ENCODE results near the gene GPR183. TPM values are rescaled to one million over a fixed set of nuclear protein-coding genes. Genes with fewer than 3 reads are reported as not detected.

The GPR183 gene
- total and polyA plus RNA-seq, 10 of the 15 experiments (the other 5 are each of a cell fraction or from before 2014, with no cell fraction given), result 134 to 669 (median 225) TPM

DNA sequence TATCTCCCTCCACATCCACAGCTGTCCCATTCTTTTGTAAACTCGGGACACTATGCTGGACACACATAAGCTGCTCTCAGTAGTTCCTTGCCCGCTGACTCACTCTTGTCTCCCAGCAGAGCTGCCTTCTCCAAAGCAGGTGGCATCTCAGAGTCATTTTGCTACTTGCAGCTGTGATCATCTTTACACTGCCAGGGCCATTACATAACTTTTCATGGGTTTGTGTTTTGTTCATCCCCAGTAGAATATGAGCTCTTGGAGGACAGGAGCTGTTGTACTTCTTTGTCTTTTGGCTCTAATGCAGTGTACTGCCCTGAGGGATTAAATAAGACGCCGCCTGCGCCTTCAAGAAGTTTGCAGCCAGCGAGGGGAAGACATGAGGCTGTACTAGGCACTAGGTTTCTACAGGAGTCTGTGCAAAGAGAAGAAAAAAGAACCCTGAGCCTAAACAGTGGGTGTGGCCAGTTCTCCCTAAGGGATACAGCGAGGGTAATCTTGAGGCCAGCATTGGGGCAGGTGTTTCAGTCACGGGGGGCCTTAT, 40.8 kb upstream of the GPR183 start (continued):
- TF ChIP-seq NFIC (IDR thresholded peaks at IDR 0.05; ENCODE audit: low read depth, low read length), result peak; percentile 68; the same call in 1 of the 2 replicates
- TF ChIP-seq CHD4 (IDR thresholded peaks at IDR 0.05), result no peak
- 0 out of 2 replicates have a peak, but pooled peaks have one; percentile 35 for TF ChIP-seq BCL11A (IDR thresholded peaks at IDR 0.05; ENCODE audit: low read depth, low read length)
- no peak for TF ChIP-seq HCFC1 (IDR thresholded peaks at IDR 0.05; ENCODE audit: low read length)
- TF ChIP-seq BRCA1 (IDR thresholded peaks at IDR 0.05; ENCODE audit: low read depth, low read length), result no peak
- no peak for TF ChIP-seq SUPT20H (IDR thresholded peaks at IDR 0.05; ENCODE audit: borderline replicate concordance, control insufficient read depth, low read depth, low read length)
- TF ChIP-seq ZNF24 (IDR thresholded peaks at IDR 0.05), result no peak
- TF ChIP-seq, protein P1, sequence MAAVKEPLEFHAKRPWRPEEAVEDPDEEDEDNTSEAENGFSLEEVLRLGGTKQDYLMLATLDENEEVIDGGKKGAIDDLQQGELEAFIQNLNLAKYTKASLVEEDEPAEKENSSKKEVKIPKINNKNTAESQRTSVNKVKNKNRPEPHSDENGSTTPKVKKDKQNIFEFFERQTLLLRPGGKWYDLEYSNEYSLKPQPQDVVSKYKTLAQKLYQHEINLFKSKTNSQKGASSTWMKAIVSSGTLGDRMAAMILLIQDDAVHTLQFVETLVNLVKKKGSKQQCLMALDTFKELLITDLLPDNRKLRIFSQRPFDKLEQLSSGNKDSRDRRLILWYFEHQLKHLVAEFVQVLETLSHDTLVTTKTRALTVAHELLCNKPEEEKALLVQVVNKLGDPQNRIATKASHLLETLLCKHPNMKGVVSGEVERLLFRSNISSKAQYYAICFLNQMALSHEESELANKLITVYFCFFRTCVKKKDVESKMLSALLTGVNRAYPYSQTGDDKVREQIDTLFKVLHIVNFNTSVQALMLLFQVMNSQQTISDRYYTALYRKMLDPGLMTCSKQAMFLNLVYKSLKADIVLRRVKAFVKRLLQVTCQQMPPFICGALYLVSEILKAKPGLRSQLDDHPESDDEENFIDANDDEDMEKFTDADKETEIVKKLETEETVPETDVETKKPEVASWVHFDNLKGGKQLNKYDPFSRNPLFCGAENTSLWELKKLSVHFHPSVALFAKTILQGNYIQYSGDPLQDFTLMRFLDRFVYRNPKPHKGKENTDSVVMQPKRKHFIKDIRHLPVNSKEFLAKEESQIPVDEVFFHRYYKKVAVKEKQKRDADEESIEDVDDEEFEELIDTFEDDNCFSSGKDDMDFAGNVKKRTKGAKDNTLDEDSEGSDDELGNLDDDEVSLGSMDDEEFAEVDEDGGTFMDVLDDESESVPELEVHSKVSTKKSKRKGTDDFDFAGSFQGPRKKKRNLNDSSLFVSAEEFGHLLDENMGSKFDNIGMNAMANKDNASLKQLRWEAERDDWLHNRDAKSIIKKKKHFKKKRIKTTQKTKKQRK (IDR thresholded peaks at IDR 0.05; ENCODE audit: low read depth, low read length), result no peak
- TF ChIP-seq, protein P2, sequence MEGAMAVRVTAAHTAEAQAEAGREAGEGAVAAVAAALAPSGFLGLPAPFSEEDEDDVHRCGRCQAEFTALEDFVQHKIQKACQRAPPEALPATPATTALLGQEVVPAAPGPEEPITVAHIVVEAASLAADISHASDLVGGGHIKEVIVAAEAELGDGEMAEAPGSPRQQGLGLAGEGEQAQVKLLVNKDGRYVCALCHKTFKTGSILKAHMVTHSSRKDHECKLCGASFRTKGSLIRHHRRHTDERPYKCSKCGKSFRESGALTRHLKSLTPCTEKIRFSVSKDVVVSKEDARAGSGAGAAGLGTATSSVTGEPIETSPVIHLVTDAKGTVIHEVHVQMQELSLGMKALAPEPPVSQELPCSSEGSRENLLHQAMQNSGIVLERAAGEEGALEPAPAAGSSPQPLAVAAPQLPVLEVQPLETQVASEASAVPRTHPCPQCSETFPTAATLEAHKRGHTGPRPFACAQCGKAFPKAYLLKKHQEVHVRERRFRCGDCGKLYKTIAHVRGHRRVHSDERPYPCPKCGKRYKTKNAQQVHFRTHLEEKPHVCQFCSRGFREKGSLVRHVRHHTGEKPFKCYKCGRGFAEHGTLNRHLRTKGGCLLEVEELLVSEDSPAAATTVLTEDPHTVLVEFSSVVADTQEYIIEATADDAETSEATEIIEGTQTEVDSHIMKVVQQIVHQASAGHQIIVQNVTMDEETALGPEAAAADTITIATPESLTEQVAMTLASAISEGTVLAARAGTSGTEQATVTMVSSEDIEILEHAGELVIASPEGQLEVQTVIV (IDR thresholded peaks at IDR 0.05; ENCODE audit: borderline replicate concordance, partially characterized antibody), result no peak
- TF ChIP-seq BACH1 (IDR thresholded peaks at IDR 0.05; ENCODE audit: borderline replicate concordance), result no peak
- TF ChIP-seq, protein P3, sequence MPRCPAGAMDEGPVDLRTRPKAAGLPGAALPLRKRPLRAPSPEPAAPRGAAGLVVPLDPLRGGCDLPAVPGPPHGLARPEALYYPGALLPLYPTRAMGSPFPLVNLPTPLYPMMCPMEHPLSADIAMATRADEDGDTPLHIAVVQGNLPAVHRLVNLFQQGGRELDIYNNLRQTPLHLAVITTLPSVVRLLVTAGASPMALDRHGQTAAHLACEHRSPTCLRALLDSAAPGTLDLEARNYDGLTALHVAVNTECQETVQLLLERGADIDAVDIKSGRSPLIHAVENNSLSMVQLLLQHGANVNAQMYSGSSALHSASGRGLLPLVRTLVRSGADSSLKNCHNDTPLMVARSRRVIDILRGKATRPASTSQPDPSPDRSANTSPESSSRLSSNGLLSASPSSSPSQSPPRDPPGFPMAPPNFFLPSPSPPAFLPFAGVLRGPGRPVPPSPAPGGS (IDR thresholded peaks at IDR 0.05; ENCODE audit: borderline replicate concordance, insufficient read depth, low read depth, low read length, poor library complexity, severe bottlenecking), result no peak
- no peak for TF ChIP-seq EP300 (IDR thresholded peaks at IDR 0.05; ENCODE audit: borderline replicate concordance in 1 of 2, control insufficient read depth in 1 of 2, low read depth in 2 of 2, low read length in 2 of 2)
- TF ChIP-seq ZNF384 (IDR thresholded peaks at IDR 0.05; ENCODE audit: borderline replicate concordance, low read depth, low read length), result no peak
- 0 out of 2 replicates have a peak, but pooled peaks have one; percentile 46 for TF ChIP-seq CREM (IDR thresholded peaks at IDR 0.05; ENCODE audit: low read depth)
- TF ChIP-seq ESRRA (IDR thresholded peaks at IDR 0.05; ENCODE audit: low read length), result no peak
- TF ChIP-seq FOXM1 (IDR thresholded peaks at IDR 0.05; ENCODE audit: low read depth, low read length), result peak; percentile 67; the same call in 1 of the 2 replicates
- no peak for TF ChIP-seq SMARCA5 (IDR thresholded peaks at IDR 0.05)
- peak; percentile 80 for TF ChIP-seq EED (IDR thresholded peaks at IDR 0.05; ENCODE audit: low read depth)
- no peak for TF ChIP-seq NBN (IDR thresholded peaks at IDR 0.05)

All from GM12878 (cell line).